ENCODE measurements around the gene GTF2B. TPM values are rescaled to one million over a fixed set of nuclear protein-coding genes. Genes with fewer than 3 reads are reported as not detected.

The GTF2B gene
- total and polyA plus RNA-seq, 2 of the 4 experiments (the other 2 are of a cell fraction), result 32.0 to 41.0 TPM

- dilution Hi-C loops (cut with HindIII; ENCODE audit: low sequenced_read_pairs, unreplicated experiment) (no loop called here), intact Hi-C loops (cut with micrococcal nuclease) (no loop called here), in situ Hi-C loops (cut with MboI; ENCODE audit: low sequenced_read_pairs) (loop anchor here (10.0 kb wide), 2 partner anchors 134 to 204 kb away; no protein-coding TSS in a partner anchor)
- H4K91ac ChIP-seq (ENCODE audit: insufficient read depth, low read depth, low read length), result no peak overlapping the region
- H2BK20ac ChIP-seq (ENCODE audit: low read depth, low read length), result no peak overlapping the region
- peaks cover 25 to 43% of the 10 kb centered on the region in 2 experiments for H3K79me1 ChIP-seq (ENCODE audit: low read depth in 1 of 2, low read length in 2 of 2)
- no peak overlapping the region for H2AFZ ChIP-seq (replicated peaks; ENCODE audit: low read length, poor library complexity)
- TF ChIP-seq MXI1 (IDR thresholded peaks at IDR 0.05; ENCODE audit: borderline replicate concordance, low read depth, low read length) (no peak), CHD1 (IDR thresholded peaks at IDR 0.05; ENCODE audit: low read depth, low read length) (no peak), MAFK (IDR thresholded peaks at IDR 0.05; ENCODE audit: low read depth, low read length) (no peak), CEBPB (IDR thresholded peaks at IDR 0.05; ENCODE audit: low read depth, low read length) (no peak), BHLHE40 (IDR thresholded peaks at IDR 0.05; ENCODE audit: low read depth, low read length) (no peak), NFE2L2 (IDR thresholded peaks at IDR 0.05; ENCODE audit: low read depth, low read length) (no peak), RCOR1 (IDR thresholded peaks at IDR 0.05; ENCODE audit: insufficient replicate concordance, low read length) (no peak), RFX5 (IDR thresholded peaks at IDR 0.05; ENCODE audit: low read depth, low read length) (no peak), CTCF (conservative IDR thresholded peaks at IDR 0.05; ENCODE audit: low read depth, low read length) (no peak), FOS (IDR thresholded peaks at IDR 0.05; ENCODE audit: low read depth, low read length) (no peak), POLR2A (IDR thresholded peaks at IDR 0.05; ENCODE audit: low read depth, low read length) (no peak), MAZ (IDR thresholded peaks at IDR 0.05; ENCODE audit: borderline replicate concordance, low read depth, low read length) (no peak), SMC3 (IDR thresholded peaks at IDR 0.05; ENCODE audit: low read depth, low read length) (no peak), RAD21 (IDR thresholded peaks at IDR 0.05; ENCODE audit: low read length) (no peak)
- TF ChIP-seq, protein P1, sequence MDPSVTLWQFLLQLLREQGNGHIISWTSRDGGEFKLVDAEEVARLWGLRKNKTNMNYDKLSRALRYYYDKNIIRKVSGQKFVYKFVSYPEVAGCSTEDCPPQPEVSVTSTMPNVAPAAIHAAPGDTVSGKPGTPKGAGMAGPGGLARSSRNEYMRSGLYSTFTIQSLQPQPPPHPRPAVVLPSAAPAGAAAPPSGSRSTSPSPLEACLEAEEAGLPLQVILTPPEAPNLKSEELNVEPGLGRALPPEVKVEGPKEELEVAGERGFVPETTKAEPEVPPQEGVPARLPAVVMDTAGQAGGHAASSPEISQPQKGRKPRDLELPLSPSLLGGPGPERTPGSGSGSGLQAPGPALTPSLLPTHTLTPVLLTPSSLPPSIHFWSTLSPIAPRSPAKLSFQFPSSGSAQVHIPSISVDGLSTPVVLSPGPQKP (IDR thresholded peaks at IDR 0.05; ENCODE audit: borderline replicate concordance, low read depth, low read length), result no peak
- TF ChIP-seq, protein P2, sequence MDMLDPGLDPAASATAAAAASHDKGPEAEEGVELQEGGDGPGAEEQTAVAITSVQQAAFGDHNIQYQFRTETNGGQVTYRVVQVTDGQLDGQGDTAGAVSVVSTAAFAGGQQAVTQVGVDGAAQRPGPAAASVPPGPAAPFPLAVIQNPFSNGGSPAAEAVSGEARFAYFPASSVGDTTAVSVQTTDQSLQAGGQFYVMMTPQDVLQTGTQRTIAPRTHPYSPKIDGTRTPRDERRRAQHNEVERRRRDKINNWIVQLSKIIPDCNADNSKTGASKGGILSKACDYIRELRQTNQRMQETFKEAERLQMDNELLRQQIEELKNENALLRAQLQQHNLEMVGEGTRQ (IDR thresholded peaks at IDR 0.05; ENCODE audit: low read depth, low read length), result no peak
- no TSS peak for BruUV-seq (replicated peaks)
- H3K4ac ChIP-seq (ENCODE audit: low read depth, low read length), result no peak overlapping the region
- no peaks in the 10 kb centered on the region for H3K9me3 ChIP-seq (ENCODE audit: control insufficient read depth, insufficient read depth, low read length)
- POLR2A ChIA-PET (ENCODE audit: unreplicated experiment), result no interaction called here
- H3K9me1 ChIP-seq (ENCODE audit: insufficient read depth, low read length), result no peaks in the 10 kb centered on the region
- H3K27ac ChIP-seq (ENCODE audit: insufficient read depth, low read length), result no peak overlapping the region
- no peak overlapping the region for H2BK15ac ChIP-seq (ENCODE audit: low read depth, low read length)
- H4K8ac ChIP-seq (ENCODE audit: low read depth in 2 of 2, low read length in 2 of 2), result no peak overlapping the region
- H3K23ac ChIP-seq (ENCODE audit: low read depth, low read length), result no peak overlapping the region
- ATAC-seq (ENCODE audit: low read depth) (peak; percentile 38), DNase-seq (peak; percentile 31)
- H3K36me3 ChIP-seq (ENCODE audit: control insufficient read depth, insufficient read depth, low read length), result peaks cover 14% of the 10 kb centered on the region
- H3K18ac ChIP-seq (ENCODE audit: low read depth, low read length), result no peak overlapping the region
- H2BK5ac ChIP-seq (ENCODE audit: low read depth, low read length, poor library complexity, severe bottlenecking), result no peak overlapping the region
- no peaks in the 10 kb centered on the region for H3K27me3 ChIP-seq (ENCODE audit: control insufficient read depth, insufficient read depth, low read length)
- H3K4me2 ChIP-seq (ENCODE audit: low read depth, low read length), result 0 out of 2 replicates have a peak overlapping the region, but pooled peaks have one; percentile 50
- no CpG with 5 or more reads among the region's 4 CpGs for WGBS, 2 experiments (ENCODE audit: extremely low coverage in 2 of 2, insufficient read length in 1 of 2)
- H2BK120ac ChIP-seq (ENCODE audit: low read depth, low read length), result no peak overlapping the region
- H3K9ac ChIP-seq (ENCODE audit: low read depth, low read length), result no peak overlapping the region
- H3K4me3 ChIP-seq (ENCODE audit: insufficient read depth, low read depth, low read length), result no peak overlapping the region
- no peak overlapping the region for H2AK5ac ChIP-seq (ENCODE audit: low read depth, low read length)
- H2AK9ac ChIP-seq (replicated peaks; ENCODE audit: low read depth, low read length, poor library complexity), result no peak overlapping the region
- 0 out of 2 replicates have a peak, but pooled peaks cover 5% of the 10 kb centered on the region for H4K20me1 ChIP-seq (ENCODE audit: insufficient read depth, low read length)
- H4K5ac ChIP-seq (ENCODE audit: low read depth, low read length), result no peak overlapping the region
- no peak overlapping the region for H3K14ac ChIP-seq (replicated peaks; ENCODE audit: low read depth, low read length)
- CTCF ChIA-PET, result interaction anchor here (0.7 kb wide), 1 partner anchor 11 kb away, joined by 3 read pairs; no protein-coding TSS in a partner anchor
- H3K4me1 ChIP-seq (ENCODE audit: control insufficient read depth, insufficient read depth, low read length), result peaks cover 10% of the 10 kb centered on the region; the same call in 1 of the 2 replicates
- no peak overlapping the region for H3K56ac ChIP-seq (ENCODE audit: extremely low read depth, insufficient read depth, low read length)
Measured at GRCh38 chr1:88878731-88879130, 12.6 kb downstream of the GTF2B start.

Measured in IMR-90 (cell line).